ENCODE data around the gene NHSL2. TPM values are rescaled to one million over a fixed set of nuclear protein-coding genes. Genes with fewer than 3 reads are reported as not detected.

NHSL2 gene
- total RNA-seq, 4 donors from 2014 or later = 16.2 to 26.5 (median 23.0) TPM

DNA sequence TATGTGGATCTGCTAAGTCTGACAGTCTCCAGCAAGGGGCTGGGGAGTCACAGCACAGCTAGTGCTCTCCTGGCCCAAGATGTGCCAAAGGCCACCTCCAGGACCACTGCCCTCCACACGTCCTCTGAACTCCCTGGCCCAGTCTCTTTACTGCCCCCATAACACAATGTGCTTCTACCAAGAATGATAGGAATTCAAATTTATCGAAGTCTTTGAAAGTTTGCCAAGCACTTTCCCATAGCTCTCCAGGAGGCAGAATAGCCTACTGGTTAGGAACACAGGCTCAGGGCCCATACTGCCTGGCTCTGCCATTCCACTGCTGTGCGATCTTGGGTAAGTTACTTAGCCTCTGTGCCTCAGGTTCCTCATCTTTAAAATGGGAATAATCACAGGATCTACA is 86.7 kb downstream of the NHSL2 start:
- H3K27ac ChIP-seq = peak overlapping the region; percentile 21 to 83 (median 60)
- H3K9me3 ChIP-seq = no peaks in the 10 kb centered on the region
- H3K27me3 ChIP-seq = no peaks in the 10 kb centered on the region
- WGBS, 2 donors = 38 to 53% methylated on average over 2 to 3 of the region's 3 CpGs
- H3K4me3 ChIP-seq = no peak overlapping the region
- TF ChIP-seq POLR2A (IDR thresholded peaks at IDR 0.05) (no peak), EP300 (IDR thresholded peaks at IDR 0.05) (no peak)
- TF ChIP-seq, protein P1, sequence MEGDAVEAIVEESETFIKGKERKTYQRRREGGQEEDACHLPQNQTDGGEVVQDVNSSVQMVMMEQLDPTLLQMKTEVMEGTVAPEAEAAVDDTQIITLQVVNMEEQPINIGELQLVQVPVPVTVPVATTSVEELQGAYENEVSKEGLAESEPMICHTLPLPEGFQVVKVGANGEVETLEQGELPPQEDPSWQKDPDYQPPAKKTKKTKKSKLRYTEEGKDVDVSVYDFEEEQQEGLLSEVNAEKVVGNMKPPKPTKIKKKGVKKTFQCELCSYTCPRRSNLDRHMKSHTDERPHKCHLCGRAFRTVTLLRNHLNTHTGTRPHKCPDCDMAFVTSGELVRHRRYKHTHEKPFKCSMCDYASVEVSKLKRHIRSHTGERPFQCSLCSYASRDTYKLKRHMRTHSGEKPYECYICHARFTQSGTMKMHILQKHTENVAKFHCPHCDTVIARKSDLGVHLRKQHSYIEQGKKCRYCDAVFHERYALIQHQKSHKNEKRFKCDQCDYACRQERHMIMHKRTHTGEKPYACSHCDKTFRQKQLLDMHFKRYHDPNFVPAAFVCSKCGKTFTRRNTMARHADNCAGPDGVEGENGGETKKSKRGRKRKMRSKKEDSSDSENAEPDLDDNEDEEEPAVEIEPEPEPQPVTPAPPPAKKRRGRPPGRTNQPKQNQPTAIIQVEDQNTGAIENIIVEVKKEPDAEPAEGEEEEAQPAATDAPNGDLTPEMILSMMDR (IDR thresholded peaks at IDR 0.05) = no peak
- peaks cover 0 to 13% (median 0%) of the 10 kb centered on the region in 4 donors for H3K4me1 ChIP-seq
- no peaks in the 10 kb centered on the region for H3K36me3 ChIP-seq
- DNase-seq (ENCODE audit: low spot score in 2 of 2) = no peak

DNA sequence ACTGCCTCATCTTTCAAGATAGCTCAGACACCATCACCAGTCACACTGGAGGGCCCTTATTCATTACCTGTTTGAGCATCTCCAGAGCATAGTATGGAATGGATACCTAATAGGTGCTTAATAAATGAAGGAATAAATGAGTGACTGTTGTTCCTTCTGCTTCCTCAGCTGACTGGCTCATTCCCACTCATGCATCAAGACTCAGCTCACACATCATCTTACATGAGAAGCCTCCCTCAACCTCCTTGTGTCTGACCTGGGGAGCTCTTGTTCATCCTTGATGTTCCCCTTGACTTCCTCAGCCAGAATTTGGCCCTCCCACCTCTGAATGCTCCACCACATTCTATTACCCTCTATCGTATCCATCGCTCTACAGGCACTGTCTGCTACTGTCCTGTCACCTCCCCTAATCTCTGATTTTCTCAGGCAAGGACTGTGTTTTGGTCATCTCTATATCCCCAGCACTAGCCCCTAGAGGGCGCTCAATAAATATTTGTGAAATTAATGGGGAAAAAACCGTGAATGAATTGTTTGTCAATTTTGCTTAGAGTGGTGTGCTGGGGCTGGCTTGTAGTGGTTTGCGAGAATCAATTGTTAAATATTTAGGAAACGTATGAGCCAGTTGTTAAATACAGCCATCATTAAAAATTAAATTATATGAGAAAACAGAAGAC is 88.3 kb downstream of the NHSL2 start:
- H3K36me3 ChIP-seq = no peaks in the 10 kb centered on the region
- peaks cover 0 to 20% (median 0%) of the 10 kb centered on the region in 4 donors for H3K4me1 ChIP-seq
- H3K27ac ChIP-seq = peak overlapping the region in 1 of 4 donors; percentile 50
- H3K4me3 ChIP-seq = no peak overlapping the region
- peak in 1 of 2 donors; percentile 70 for DNase-seq (ENCODE audit: low spot score in 2 of 2)
- H3K27me3 ChIP-seq = no peaks in the 10 kb centered on the region
- TF ChIP-seq POLR2A (IDR thresholded peaks at IDR 0.05) (no peak), EP300 (IDR thresholded peaks at IDR 0.05) (peak in 1 of 2 donors; percentile 16)
- TF ChIP-seq, protein P1 (IDR thresholded peaks at IDR 0.05) = peak; percentile 43 to 63 (median 52)
- no peaks in the 10 kb centered on the region for H3K9me3 ChIP-seq
- 24 to 25% methylated on average over 6 of the region's 6 CpGs for WGBS, 2 donors

DNA sequence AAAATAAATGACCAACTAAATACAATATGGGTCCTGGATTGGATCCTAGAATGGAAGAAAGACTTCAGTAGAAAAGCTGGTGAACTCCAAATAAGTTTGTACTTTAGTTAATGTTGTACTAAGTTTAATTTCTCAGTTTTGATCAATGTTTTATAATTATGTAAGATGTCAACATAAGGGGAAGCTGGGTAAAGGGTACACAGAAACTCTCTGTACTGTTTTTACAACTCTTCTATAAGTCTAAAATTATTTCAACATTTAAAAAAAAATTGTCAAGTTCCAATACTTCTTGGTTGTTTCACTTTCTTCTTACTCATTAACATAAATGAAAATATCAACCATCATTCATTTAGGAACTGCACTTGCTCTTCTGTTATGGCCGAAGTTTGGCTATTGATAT is 88.9 kb downstream of the NHSL2 start:
- H3K27ac ChIP-seq = peak overlapping the region in 1 of 4 donors; percentile 50
- H3K27me3 ChIP-seq = no peaks in the 10 kb centered on the region
- no peak for DNase-seq (ENCODE audit: low spot score in 2 of 2)
- no peak overlapping the region for H3K4me3 ChIP-seq
- TF ChIP-seq EP300 (IDR thresholded peaks at IDR 0.05) = no peak
- no peak for TF ChIP-seq POLR2A (IDR thresholded peaks at IDR 0.05)
- TF ChIP-seq, protein P1 (IDR thresholded peaks at IDR 0.05) = no peak
- no peaks in the 10 kb centered on the region for H3K36me3 ChIP-seq
- peaks cover 0 to 21% (median 0%) of the 10 kb centered on the region in 4 donors for H3K4me1 ChIP-seq
- 91 to 97% methylated on average over 1 of the region's 1 CpG for WGBS, 2 donors
- H3K9me3 ChIP-seq = no peaks in the 10 kb centered on the region

DNA sequence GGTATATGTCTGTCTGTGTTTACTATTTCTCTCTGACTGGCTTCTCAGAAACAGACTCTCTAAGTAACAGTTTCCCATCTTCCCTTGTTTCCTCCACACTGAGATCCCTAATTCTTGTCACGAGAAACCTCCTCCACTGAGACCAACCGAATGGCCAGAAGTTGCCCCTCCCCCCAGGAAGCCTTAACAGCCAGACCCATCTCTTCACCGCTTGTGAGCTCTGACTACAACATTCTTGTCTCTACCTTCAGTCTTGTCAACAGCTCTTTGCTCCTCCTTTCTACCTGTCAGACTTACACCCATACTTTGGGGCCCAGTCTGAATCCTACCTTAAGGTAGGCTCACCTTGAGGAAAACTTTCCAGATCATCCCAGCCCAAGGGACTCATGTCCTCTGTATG is 90.8 kb downstream of the NHSL2 start:
- Histone ChIP-seq H3K27me3 (no peaks in the 10 kb centered on the region), H3K9me3 (no peaks in the 10 kb centered on the region), H3K4me1 (peaks cover 0 to 21% (median 0%) of the 10 kb centered on the region in 4 donors), H3K4me3 (no peak overlapping the region), H3K27ac (no peak overlapping the region), H3K36me3 (no peaks in the 10 kb centered on the region)
- DNase-seq (ENCODE audit: low spot score in 2 of 2) = no peak
- 37 to 49% methylated on average over 3 of the region's 3 CpGs for WGBS, 2 donors
- TF ChIP-seq, protein P1 (IDR thresholded peaks at IDR 0.05) = no peak
- TF ChIP-seq POLR2A (IDR thresholded peaks at IDR 0.05) (no peak), EP300 (IDR thresholded peaks at IDR 0.05) (no peak)

DNA sequence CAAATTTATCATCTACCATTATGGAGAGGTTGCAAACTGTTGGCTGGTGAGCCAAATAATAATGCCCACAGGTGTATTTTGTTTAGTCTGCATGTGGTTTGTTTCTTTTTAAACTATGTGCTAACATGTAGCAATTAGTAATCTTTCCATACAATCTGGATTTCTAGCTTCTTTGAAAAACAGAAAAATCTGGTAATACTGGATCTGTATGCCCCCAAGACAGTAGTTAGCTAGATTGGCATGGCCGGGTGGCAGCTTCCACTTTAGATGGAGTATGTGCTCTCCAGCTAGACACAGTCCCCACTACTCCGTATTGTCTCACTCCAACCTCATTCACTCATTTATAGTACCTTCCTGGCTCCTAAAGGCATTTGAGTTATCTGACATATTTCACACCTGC is 91.3 kb downstream of the NHSL2 start:
- WGBS, 2 donors = 95 to 96% methylated on average over 2 of the region's 2 CpGs

More for the DNA sequence above, 91.3 kb downstream of the NHSL2 start:
- Histone ChIP-seq H3K4me1 (peaks cover 0 to 21% (median 0%) of the 10 kb centered on the region in 4 donors), H3K4me3 (no peak overlapping the region), H3K9me3 (no peaks in the 10 kb centered on the region), H3K27me3 (no peaks in the 10 kb centered on the region), H3K27ac (no peak overlapping the region), H3K36me3 (no peaks in the 10 kb centered on the region)
- DNase-seq (ENCODE audit: low spot score in 2 of 2) = no peak
- TF ChIP-seq, protein P1 (IDR thresholded peaks at IDR 0.05) = no peak
- TF ChIP-seq POLR2A (IDR thresholded peaks at IDR 0.05) (no peak), EP300 (IDR thresholded peaks at IDR 0.05) (no peak)
